ENCODE data around the gene MMP21.
A peak's percentile ranks its signal among the peaks of the same experiment; 100 is the strongest.

Gene MMP21, protein sequence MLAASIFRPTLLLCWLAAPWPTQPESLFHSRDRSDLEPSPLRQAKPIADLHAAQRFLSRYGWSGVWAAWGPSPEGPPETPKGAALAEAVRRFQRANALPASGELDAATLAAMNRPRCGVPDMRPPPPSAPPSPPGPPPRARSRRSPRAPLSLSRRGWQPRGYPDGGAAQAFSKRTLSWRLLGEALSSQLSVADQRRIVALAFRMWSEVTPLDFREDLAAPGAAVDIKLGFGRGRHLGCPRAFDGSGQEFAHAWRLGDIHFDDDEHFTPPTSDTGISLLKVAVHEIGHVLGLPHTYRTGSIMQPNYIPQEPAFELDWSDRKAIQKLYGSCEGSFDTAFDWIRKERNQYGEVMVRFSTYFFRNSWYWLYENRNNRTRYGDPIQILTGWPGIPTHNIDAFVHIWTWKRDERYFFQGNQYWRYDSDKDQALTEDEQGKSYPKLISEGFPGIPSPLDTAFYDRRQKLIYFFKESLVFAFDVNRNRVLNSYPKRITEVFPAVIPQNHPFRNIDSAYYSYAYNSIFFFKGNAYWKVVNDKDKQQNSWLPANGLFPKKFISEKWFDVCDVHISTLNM

DNA sequence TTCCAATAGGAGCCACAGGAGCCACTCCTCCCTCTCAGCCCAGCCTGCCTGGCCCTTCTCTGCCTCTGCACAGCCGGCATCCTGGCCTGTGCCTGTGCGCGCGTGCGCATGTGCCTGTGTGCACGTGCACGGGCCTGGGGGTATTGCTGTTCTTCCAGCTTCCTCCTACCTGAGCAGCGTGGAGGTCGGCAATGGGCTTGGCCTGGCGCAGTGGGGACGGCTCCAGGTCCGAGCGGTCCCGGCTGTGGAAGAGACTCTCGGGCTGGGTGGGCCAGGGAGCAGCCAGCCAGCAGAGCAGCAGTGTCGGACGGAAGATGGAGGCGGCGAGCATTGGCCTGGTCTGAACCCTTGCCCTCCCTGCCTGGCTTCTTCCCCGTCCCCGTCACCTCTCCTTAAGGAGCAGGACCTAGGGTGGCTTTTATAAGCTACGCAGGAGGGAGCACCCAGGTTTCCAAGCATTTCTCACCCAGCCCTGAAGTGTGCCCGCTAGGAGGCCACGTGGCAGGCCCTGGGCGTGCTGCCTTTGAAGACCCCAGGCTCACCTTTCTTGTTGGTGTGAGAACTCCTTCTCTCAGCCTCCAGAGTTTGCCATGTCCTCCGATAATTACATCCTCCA lies at the start of gene MMP21:
Gene MMP21, minus strand, starts transcription at position 331 of the 616 bp plus-strand sequence. Its CDS starts 0 bp downstream, at position 331.
- no peak for ATAC-seq (ENCODE audit: insufficient read depth, low read depth)
- Histone ChIP-seq H3K27ac (ENCODE audit: low read length) (no peak within 1 kb of the TSS), H3K27me3 (ENCODE audit: insufficient read depth, low read length, poor library complexity) (no peaks in the 10 kb centered on the region), H3K4me2 (ENCODE audit: insufficient read depth, low read length) (no peak within 1 kb of the TSS), H3K4me1 (ENCODE audit: insufficient read depth, low read length) (no peaks in the 10 kb centered on the region), H4K20me1 (ENCODE audit: insufficient read depth, low read length) (no peaks in the 10 kb centered on the region; the same call in 1 of the 2 replicates), H3K9me3 (ENCODE audit: insufficient read depth, low read length, severe bottlenecking) (no peaks in the 10 kb centered on the region), H2AFZ (ENCODE audit: low read depth, low read length) (no peak within 1 kb of the TSS), H3K9ac (ENCODE audit: low read depth, low read length) (no peak within 1 kb of the TSS), H3K36me3 (ENCODE audit: insufficient read depth, low read length) (no peaks in the 10 kb centered on the region), H3K79me2 (ENCODE audit: insufficient read depth, low read length) (no peaks in the 10 kb centered on the region), H3K4me3 (ENCODE audit: low read depth in 1 of 2, low read length in 2 of 2) (no peak within 1 kb of the TSS)
- DNase-seq, result no peak
- TF ChIP-seq, protein P1, sequence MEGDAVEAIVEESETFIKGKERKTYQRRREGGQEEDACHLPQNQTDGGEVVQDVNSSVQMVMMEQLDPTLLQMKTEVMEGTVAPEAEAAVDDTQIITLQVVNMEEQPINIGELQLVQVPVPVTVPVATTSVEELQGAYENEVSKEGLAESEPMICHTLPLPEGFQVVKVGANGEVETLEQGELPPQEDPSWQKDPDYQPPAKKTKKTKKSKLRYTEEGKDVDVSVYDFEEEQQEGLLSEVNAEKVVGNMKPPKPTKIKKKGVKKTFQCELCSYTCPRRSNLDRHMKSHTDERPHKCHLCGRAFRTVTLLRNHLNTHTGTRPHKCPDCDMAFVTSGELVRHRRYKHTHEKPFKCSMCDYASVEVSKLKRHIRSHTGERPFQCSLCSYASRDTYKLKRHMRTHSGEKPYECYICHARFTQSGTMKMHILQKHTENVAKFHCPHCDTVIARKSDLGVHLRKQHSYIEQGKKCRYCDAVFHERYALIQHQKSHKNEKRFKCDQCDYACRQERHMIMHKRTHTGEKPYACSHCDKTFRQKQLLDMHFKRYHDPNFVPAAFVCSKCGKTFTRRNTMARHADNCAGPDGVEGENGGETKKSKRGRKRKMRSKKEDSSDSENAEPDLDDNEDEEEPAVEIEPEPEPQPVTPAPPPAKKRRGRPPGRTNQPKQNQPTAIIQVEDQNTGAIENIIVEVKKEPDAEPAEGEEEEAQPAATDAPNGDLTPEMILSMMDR (IDR thresholded peaks at IDR 0.05; ENCODE audit: borderline replicate concordance, extremely low read depth, low read length, poor library complexity, severe bottlenecking), result no peak
- no peak for TF ChIP-seq EZH2 (IDR thresholded peaks at IDR 0.05; ENCODE audit: borderline replicate concordance, low read depth, low read length, severe bottlenecking)

DNA sequence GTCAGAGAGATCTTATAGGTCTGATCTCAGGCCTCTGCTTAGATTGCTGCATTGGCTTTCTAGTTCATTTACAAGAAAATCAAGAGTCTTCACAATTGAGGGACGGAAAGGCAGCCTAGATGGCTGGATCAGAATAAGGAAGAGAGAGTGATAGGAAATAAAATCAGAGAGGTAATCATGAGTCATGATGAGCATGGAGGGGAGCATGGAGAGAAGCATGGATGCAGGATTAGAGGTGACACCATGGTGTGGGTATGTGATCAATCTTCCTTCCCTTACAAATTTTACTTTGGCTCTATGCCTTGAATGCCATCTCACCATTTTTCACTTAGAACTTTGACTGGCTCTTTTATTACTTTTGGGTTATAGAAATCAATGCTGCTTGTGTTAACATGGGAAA lies 49.1 kb upstream of the MMP21 start:
- H3K9me3 ChIP-seq (ENCODE audit: insufficient read depth, low read length, severe bottlenecking), result no peaks in the 10 kb centered on the region
- peak overlapping the region; percentile 92 to 95 for H3K4me3 ChIP-seq (ENCODE audit: low read depth in 1 of 2, low read length in 2 of 2)
- 0 out of 2 replicates have a peak overlapping the region, but pooled peaks have one; percentile 100 for H3K27ac ChIP-seq (ENCODE audit: low read length)
- DNase-seq, result no peak
- peak overlapping the region; percentile 73 for H3K9ac ChIP-seq (ENCODE audit: low read depth, low read length)
- peaks cover 67% of the 10 kb centered on the region for H3K79me2 ChIP-seq (ENCODE audit: insufficient read depth, low read length)
- no peak overlapping the region for H2AFZ ChIP-seq (ENCODE audit: low read depth, low read length)
- H3K36me3 ChIP-seq (ENCODE audit: insufficient read depth, low read length), result peaks cover 49% of the 10 kb centered on the region
- TF ChIP-seq, protein P1 (IDR thresholded peaks at IDR 0.05; ENCODE audit: borderline replicate concordance, extremely low read depth, low read length, poor library complexity, severe bottlenecking), result no peak
- TF ChIP-seq EZH2 (IDR thresholded peaks at IDR 0.05; ENCODE audit: borderline replicate concordance, low read depth, low read length, severe bottlenecking), result no peak
- peaks cover 46% of the 10 kb centered on the region for H3K4me1 ChIP-seq (ENCODE audit: insufficient read depth, low read length)
- peaks cover 20% of the 10 kb centered on the region; the same call in 1 of the 2 replicates for H4K20me1 ChIP-seq (ENCODE audit: insufficient read depth, low read length)
- peak overlapping the region; percentile 88 for H3K4me2 ChIP-seq (ENCODE audit: insufficient read depth, low read length)
- ATAC-seq (ENCODE audit: insufficient read depth, low read depth), result no peak
- no peaks in the 10 kb centered on the region for H3K27me3 ChIP-seq (ENCODE audit: insufficient read depth, low read length, poor library complexity)

DNA sequence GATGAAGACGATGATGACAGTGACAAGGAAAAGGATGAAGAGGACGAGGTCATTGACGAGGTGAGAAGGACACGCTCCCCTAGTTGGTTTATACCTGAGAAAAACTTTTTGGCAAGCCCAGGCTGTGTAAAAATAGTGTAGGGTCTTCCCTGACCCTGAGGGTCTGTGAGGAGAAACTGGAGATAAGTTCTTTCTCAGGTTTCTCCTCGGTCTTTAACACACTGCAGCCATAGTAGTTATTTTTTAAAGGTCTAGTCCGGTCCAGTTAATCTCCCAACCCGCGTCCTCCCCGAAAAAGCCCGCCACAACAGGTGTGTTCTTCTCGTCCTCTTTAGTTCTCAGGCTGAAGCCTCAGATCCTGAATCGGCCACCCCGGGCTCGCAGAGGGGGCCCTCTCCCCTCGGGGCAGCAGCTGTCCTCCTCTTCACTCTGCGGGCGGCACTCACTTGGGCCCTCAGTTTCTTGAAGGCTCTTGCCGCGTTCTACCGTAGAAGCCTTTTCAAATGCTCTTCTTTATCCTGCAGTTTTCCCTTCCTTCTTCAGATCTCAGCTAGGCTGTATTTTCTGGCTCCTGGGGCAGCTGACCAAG lies 48.1 kb upstream of the MMP21 start:
- peaks cover 39% of the 10 kb centered on the region for H3K36me3 ChIP-seq (ENCODE audit: insufficient read depth, low read length)
- DNase-seq, result peak; percentile 23
- H3K79me2 ChIP-seq (ENCODE audit: insufficient read depth, low read length), result peaks cover 67% of the 10 kb centered on the region
- peaks cover 19% of the 10 kb centered on the region; the same call in 1 of the 2 replicates for H4K20me1 ChIP-seq (ENCODE audit: insufficient read depth, low read length)
- peaks cover 46% of the 10 kb centered on the region for H3K4me1 ChIP-seq (ENCODE audit: insufficient read depth, low read length)
- peak overlapping the region; percentile 73 for H3K9ac ChIP-seq (ENCODE audit: low read depth, low read length)
- H3K27ac ChIP-seq (ENCODE audit: low read length), result peak overlapping the region; percentile 100
- H3K4me3 ChIP-seq (ENCODE audit: low read depth in 1 of 2, low read length in 2 of 2), result peak overlapping the region; percentile 92 to 95
- H3K9me3 ChIP-seq (ENCODE audit: insufficient read depth, low read length, severe bottlenecking), result no peaks in the 10 kb centered on the region
- H2AFZ ChIP-seq (ENCODE audit: low read depth, low read length), result peak overlapping the region; percentile 99
- peak; percentile 5; the same call in 2 of the 3 replicates for ATAC-seq (ENCODE audit: insufficient read depth, low read depth)
- H3K27me3 ChIP-seq (ENCODE audit: insufficient read depth, low read length, poor library complexity), result no peaks in the 10 kb centered on the region
- TF ChIP-seq EZH2 (IDR thresholded peaks at IDR 0.05; ENCODE audit: borderline replicate concordance, low read depth, low read length, severe bottlenecking), result no peak
- TF ChIP-seq, protein P1 (IDR thresholded peaks at IDR 0.05; ENCODE audit: borderline replicate concordance, extremely low read depth, low read length, poor library complexity, severe bottlenecking), result no peak
- peak overlapping the region; percentile 88 for H3K4me2 ChIP-seq (ENCODE audit: insufficient read depth, low read length)

All from DND-41 (cell line).